ENCODE data around the gene MEGF8. TPM values are rescaled to one million over a fixed set of nuclear protein-coding genes. Genes with fewer than 3 reads are reported as not detected.

MEGF8 gene
- total RNA-seq: 34.3 and 39.6 TPM in 2 replicates
- polyA plus RNA-seq: 20.6 and 25.2 TPM in 2 replicates
- 14.5 and 18.2 TPM in 2 replicates for polyA plus RNA-seq (2011; cell fraction: cytosol; rRNA removed)
- 21.2 and 22.3 TPM in 2 replicates for polyA plus RNA-seq (2011; cell fraction: nucleus; rRNA removed)
- 22.3 and 35.1 TPM in 2 replicates for polyA plus RNA-seq (2012)
- polyA minus RNA-seq: 27.7 and 28.4 TPM in 2 replicates
- polyA minus RNA-seq (2011; cell fraction: cytosol; rRNA and poly(A)+ RNA removed): 0.92 TPM
- 13.8 and 24.7 TPM in 2 replicates for polyA minus RNA-seq (2011; cell fraction: nucleus; rRNA and poly(A)+ RNA removed)
- Bru-seq, nascent RNA: percentile 49 among the genes with signal in this experiment
- percentile 67 among the genes with signal in this experiment for BruChase-seq, experiment 1, labeled RNA remaining after a 6-hour chase
- BruChase-seq, experiment 2, labeled RNA remaining after a 2-hour chase: percentile 54 among the genes with signal in this experiment
- long read RNA-seq, partial matches to known transcripts: 28 of 60 reads
- long read RNA-seq, other reads (novel, unspliced or antisense): 32 of 60 reads

DNA sequence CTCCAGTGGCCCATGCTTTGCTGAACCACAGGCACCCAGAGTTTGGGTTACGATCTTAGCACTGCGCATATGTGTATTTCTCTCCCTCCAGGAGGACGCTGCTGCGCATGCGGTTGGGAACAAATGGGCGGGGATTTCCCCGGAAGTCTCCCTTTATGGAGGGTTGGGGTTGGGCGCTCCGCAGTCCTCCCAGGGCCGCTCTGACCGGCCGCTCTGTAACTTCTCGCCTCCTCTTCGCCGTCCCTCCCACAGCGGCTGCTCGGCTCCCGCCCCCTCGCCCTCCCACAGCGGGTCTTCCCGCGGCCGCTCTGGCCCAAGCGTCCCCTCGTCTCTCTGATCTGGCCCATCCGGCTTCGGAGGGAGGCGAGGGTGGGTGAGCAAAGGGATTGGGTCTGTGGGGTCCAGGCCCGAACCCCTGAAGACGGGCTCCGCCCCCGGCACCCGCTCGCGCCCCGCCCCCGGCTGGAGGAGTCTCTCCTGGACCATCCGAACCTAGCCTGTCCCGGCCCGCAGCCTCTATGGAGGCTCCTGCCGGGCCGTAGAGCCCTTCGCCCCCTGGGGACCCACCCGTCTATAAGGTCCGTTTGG lies at the start of gene MEGF8:
TSS of gene MEGF8 (plus strand) at position 328 of the 588 bp plus-strand sequence. CDS start 609 bp downstream, outside the sequence.
- dilution Hi-C loops (cut with MboI; ENCODE audit: extremely low pct_ligation_motif_present, low sequenced_read_pairs): no loop called here

More for the DNA sequence above, at the start of gene MEGF8:
- TF ChIP-seq POLR2AphosphoS5 (IDR thresholded peaks at IDR 0.05; ENCODE audit: insufficient read depth, low read depth, low read length): peak; percentile 31
- TF ChIP-seq, protein P1, sequence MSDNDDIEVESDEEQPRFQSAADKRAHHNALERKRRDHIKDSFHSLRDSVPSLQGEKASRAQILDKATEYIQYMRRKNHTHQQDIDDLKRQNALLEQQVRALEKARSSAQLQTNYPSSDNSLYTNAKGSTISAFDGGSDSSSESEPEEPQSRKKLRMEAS (IDR thresholded peaks at IDR 0.05; ENCODE audit: insufficient read depth, insufficient read length): no peak
- peak; percentile 90 to 96 for TF ChIP-seq CTCF (IDR thresholded peaks at IDR 0.05; ENCODE audit: extremely low read depth in 1 of 2, insufficient read depth in 1 of 2, low read depth in 1 of 2, low read length in 2 of 2)
- H3K36me3 ChIP-seq (ENCODE audit: control insufficient read depth in 2 of 2, extremely low read depth in 1 of 2, insufficient read depth in 2 of 2, low read length in 2 of 2): no peaks in the 10 kb centered on the region
- H3K9me1 ChIP-seq (replicated peaks; ENCODE audit: control insufficient read depth, extremely low read depth, insufficient read depth, low read length): no peaks in the 10 kb centered on the region
- DNase-seq (ENCODE audit: low read depth, low spot score) (peak; percentile 100), FAIRE-seq (peak; percentile 99)
- H4K20me1 ChIP-seq (replicated peaks; ENCODE audit: control insufficient read depth, extremely low read depth, insufficient read depth, low read length): no peaks in the 10 kb centered on the region
- H2AFZ ChIP-seq (ENCODE audit: low read depth, low read length): peak within 1 kb of the TSS; percentile 76
- ChIA-PET POLR2A (no interaction called here), CTCF (no interaction called here)
- H3K9ac ChIP-seq (replicated peaks; ENCODE audit: extremely low read depth, insufficient read depth, low read length): peak within 1 kb of the TSS; percentile 77
- peaks cover 8% of the 10 kb centered on the region for H3K4me1 ChIP-seq (ENCODE audit: control insufficient read depth, extremely low read depth, insufficient read depth, low read length)
- BruUV-seq (replicated peaks): TSS peak; percentile 68
- H3K79me2 ChIP-seq (ENCODE audit: control insufficient read depth, insufficient read depth, low read length): peaks cover 3% of the 10 kb centered on the region
- no peaks in the 10 kb centered on the region for H3K9me3 ChIP-seq (replicated peaks; ENCODE audit: control insufficient read depth, insufficient read depth, low read length)
- peaks cover 19 to 27% of the 10 kb centered on the region in 2 experiments for H3K27me3 ChIP-seq (ENCODE audit: control insufficient read depth in 2 of 2, insufficient read depth in 2 of 2, low read length in 2 of 2)
- no peak within 1 kb of the TSS for H3K27ac ChIP-seq (ENCODE audit: insufficient read depth, low read depth, low read length)
- peak within 1 kb of the TSS; percentile 50 to 78 (median 69) for H3K4me3 ChIP-seq (replicated peaks in 1 of 3; ENCODE audit: insufficient read depth in 1 of 3, low read depth in 1 of 3, low read length in 3 of 3)
- peak within 1 kb of the TSS; percentile 73 for H3K4me2 ChIP-seq (ENCODE audit: insufficient read depth, low read length)
- intact Hi-C loops (cut with micrococcal nuclease): loop anchor here (1.0 kb wide), 9 partner anchors 23 to 249 kb away; partner anchors contain the start of genes DEDD2, PAFAH1B3, PRR19 and ZNF574

Data from endothelial cell of umbilical vein (primary cell).